C4-2B (cell line): ENCODE data around the gene PSD.

Experiments
- ZFX ChIP-seq: fragments of 450-650 bp; IDR thresholded peaks from 2 replicates; pipeline ENCODE4 v1.6.1; 2017
- TF ChIP-seq, protein P1 (sequence below): fragments of 450-650 bp; conservative IDR thresholded peaks from 2 replicates; pipeline ENCODE4 v1.5.1; 2017; ENCODE audit warnings: mild to moderate bottlenecking

DNA sequence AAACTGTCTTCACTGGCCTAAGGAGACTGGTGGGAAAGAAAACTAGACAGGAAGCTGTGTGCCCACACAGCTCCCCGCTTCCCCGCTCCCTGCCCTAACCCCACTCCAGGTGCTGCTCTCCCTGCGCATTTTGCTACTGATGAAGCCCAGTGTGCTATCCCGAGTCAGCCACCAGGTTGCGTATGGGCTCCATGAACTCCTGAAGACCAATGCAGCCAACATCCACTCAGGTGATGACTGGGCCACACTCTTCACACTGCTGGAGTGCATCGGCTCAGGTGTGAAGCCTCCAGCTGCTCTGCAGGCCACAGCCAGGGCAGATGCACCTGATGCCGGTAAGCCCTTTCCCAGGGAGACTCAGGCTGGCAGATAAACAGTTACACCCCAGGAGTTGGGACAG lies 43.3 kb downstream of the PSD start:
- TF ChIP-seq, protein P1, sequence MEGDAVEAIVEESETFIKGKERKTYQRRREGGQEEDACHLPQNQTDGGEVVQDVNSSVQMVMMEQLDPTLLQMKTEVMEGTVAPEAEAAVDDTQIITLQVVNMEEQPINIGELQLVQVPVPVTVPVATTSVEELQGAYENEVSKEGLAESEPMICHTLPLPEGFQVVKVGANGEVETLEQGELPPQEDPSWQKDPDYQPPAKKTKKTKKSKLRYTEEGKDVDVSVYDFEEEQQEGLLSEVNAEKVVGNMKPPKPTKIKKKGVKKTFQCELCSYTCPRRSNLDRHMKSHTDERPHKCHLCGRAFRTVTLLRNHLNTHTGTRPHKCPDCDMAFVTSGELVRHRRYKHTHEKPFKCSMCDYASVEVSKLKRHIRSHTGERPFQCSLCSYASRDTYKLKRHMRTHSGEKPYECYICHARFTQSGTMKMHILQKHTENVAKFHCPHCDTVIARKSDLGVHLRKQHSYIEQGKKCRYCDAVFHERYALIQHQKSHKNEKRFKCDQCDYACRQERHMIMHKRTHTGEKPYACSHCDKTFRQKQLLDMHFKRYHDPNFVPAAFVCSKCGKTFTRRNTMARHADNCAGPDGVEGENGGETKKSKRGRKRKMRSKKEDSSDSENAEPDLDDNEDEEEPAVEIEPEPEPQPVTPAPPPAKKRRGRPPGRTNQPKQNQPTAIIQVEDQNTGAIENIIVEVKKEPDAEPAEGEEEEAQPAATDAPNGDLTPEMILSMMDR = no peak
- TF ChIP-seq ZFX = no peak
